Neural crest cell (in vitro differentiated cells): ENCODE measurements around the gene FECH. TPM values are rescaled to one million over a fixed set of nuclear protein-coding genes. Genes with fewer than 3 reads are reported as not detected.
A peak's percentile ranks its signal among the peaks of the same experiment; 100 is the strongest.

ENCODE experiments used
- DNase-seq: peaks from one replicate; pipeline ENCODE4 v3.0.0; 2021; ENCODE audit warnings: low read depth, mixed read lengths, low spot score
- H3K27ac Mint-ChIP-seq: one replicate; pipeline ENCODE4 v1.8.0; 2021; ENCODE audit warnings: mild to moderate bottlenecking, mixed read lengths; ENCODE audit not compliant: unreplicated experiment
- H3K27me3 Mint-ChIP-seq: 2 replicates; pipeline ENCODE4 v1.8.0; 2021; ENCODE audit warnings: low read depth, mild to moderate bottlenecking, mixed read lengths
- H3K36me3 Mint-ChIP-seq: 2 replicates; pipeline ENCODE4 v1.8.0; 2021; ENCODE audit warnings: low read depth, mild to moderate bottlenecking, mixed read lengths
- H3K4me1 Mint-ChIP-seq: 2 replicates; pipeline ENCODE4 v1.8.0; 2021; ENCODE audit warnings: mixed read lengths
- H3K4me3 Mint-ChIP-seq: one replicate; pipeline ENCODE4 v1.8.0; 2021; ENCODE audit warnings: mild to moderate bottlenecking, mixed read lengths
- H3K9me3 Mint-ChIP-seq: 2 replicates; pipeline ENCODE4 v1.8.0; 2021; ENCODE audit warnings: mixed read lengths
- long read RNA-seq: library from polyadenylated mRNA; unstranded; transcript quantifications from one replicate; pipeline ENCODE4 v2.0.0, GENCODE V29; 2020
- total RNA-seq: library from RNA; stranded (reverse); gene quantifications from 2 replicates; pipeline ENCODE4 v1.2.1, GENCODE V29; 2021
- TF ChIP-seq, protein P1 (sequence below): fragments of 200-600 bp; sonication (generic); conservative IDR thresholded peaks from 2 replicates; pipeline ENCODE4 v1.5.0; 2021; ENCODE audit warnings: antibody characterized with exemption, mild to moderate bottlenecking

FECH gene, protein sequence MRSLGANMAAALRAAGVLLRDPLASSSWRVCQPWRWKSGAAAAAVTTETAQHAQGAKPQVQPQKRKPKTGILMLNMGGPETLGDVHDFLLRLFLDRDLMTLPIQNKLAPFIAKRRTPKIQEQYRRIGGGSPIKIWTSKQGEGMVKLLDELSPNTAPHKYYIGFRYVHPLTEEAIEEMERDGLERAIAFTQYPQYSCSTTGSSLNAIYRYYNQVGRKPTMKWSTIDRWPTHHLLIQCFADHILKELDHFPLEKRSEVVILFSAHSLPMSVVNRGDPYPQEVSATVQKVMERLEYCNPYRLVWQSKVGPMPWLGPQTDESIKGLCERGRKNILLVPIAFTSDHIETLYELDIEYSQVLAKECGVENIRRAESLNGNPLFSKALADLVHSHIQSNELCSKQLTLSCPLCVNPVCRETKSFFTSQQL
- total RNA-seq = 16.9 and 17.9 TPM in 2 replicates
- long read RNA-seq, transcript FECH-201 (11 exons, 3,853 nt) = major isoform, 17 of 22 reads
- long read RNA-seq, partial matches to known transcripts = 3 of 22 reads
- long read RNA-seq, other reads (novel, unspliced or antisense) = 2 of 22 reads

DNA sequence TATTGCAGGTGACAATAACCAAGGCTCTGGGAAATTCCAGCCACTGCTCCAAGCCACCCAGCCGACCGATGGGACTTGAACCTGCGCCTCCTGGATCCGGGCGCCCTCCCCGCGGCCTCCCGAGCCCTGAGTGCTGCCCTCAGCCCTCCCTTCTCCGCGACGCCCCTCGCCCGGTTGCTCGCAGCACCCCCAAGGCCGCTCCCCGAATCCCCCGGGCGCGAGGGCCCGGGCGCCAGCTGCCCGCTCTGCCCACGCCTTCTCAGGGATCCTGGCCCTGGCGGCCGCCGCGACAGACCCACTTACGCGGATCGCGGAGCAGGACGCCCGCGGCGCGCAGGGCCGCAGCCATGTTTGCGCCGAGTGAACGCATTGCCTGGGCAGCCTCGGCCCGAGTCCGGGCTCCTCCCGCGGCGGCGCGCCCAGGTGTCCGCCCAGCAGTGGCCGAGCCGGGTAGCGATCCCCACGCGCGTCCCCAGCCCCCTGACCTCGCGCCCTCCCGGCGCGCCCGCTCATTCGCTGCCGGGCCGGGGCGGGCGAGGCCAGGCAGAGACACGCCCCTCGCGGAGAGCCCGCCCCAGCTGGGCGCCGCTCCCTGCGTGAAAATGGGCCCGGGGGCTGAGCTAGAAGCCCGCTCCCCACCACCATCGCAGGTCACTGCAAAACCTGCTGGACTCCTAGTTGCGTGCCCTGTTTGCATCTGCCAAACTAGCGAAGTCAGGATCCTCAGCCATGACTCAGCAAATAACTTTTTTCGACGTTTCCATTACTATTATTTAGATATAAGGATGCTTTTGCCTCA lies at the start of gene FECH:
FECH (minus strand) TSS at position 452 of the 799 bp plus-strand sequence; CDS start at position 370, 82 bp downstream.
- H3K36me3 Mint-ChIP-seq = no peaks in the 10 kb centered on the region
- peak within 1 kb of the TSS; percentile 84 for H3K4me3 Mint-ChIP-seq
- H3K4me1 Mint-ChIP-seq = peaks cover 19% of the 10 kb centered on the region
- DNase-seq = peak; percentile 41
- no peaks in the 10 kb centered on the region for H3K27me3 Mint-ChIP-seq
- TF ChIP-seq, protein P1, sequence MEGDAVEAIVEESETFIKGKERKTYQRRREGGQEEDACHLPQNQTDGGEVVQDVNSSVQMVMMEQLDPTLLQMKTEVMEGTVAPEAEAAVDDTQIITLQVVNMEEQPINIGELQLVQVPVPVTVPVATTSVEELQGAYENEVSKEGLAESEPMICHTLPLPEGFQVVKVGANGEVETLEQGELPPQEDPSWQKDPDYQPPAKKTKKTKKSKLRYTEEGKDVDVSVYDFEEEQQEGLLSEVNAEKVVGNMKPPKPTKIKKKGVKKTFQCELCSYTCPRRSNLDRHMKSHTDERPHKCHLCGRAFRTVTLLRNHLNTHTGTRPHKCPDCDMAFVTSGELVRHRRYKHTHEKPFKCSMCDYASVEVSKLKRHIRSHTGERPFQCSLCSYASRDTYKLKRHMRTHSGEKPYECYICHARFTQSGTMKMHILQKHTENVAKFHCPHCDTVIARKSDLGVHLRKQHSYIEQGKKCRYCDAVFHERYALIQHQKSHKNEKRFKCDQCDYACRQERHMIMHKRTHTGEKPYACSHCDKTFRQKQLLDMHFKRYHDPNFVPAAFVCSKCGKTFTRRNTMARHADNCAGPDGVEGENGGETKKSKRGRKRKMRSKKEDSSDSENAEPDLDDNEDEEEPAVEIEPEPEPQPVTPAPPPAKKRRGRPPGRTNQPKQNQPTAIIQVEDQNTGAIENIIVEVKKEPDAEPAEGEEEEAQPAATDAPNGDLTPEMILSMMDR = peak; percentile 26
- H3K9me3 Mint-ChIP-seq = no peaks in the 10 kb centered on the region
- H3K27ac Mint-ChIP-seq = no peak within 1 kb of the TSS

DNA sequence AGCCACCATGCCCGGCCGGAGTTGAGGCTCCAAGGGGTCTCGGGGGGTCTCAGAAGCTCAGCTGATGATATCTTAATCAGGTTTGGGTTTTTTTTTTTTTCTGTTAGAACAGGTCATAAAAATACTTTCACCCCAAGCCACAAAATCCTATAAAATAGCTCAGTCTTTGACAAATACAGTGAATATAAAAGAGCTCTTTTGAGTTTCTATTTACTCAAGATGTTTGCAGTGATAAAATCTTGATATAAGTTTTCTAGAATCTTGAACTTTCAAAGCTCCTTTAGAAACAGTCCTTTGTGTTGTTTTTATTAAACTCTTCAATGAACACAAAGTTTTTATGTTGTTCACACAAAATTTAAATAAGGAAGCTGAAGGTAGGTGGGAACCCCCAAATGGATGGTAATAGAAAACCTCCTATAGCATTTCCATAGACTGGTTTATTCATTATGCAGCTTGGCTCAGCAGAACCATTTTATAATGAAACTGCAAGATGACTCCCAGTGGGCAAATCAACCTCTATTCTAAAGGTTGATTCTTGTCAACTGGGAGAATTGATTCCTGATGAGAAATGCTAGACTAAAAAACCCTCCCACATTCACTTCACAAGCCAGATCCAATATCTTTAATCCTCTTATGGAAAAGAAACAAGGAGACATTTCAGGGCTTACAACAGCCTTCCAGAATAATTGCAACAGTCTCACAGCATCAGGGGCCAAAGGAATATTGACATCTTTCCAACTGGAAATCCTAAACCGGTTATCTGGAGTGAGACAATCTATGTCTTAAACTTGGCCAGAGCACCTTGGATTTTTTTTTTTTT lies 48.7 kb upstream of the FECH start:
- no peak overlapping the region for H3K27ac Mint-ChIP-seq
- TF ChIP-seq, protein P1 = no peak
- peaks cover 7% of the 10 kb centered on the region for H3K36me3 Mint-ChIP-seq
- peaks cover 19% of the 10 kb centered on the region for H3K4me1 Mint-ChIP-seq
- no peak for DNase-seq
- no peak overlapping the region for H3K4me3 Mint-ChIP-seq
- no peaks in the 10 kb centered on the region for H3K9me3 Mint-ChIP-seq
- peaks cover 2% of the 10 kb centered on the region for H3K27me3 Mint-ChIP-seq

DNA sequence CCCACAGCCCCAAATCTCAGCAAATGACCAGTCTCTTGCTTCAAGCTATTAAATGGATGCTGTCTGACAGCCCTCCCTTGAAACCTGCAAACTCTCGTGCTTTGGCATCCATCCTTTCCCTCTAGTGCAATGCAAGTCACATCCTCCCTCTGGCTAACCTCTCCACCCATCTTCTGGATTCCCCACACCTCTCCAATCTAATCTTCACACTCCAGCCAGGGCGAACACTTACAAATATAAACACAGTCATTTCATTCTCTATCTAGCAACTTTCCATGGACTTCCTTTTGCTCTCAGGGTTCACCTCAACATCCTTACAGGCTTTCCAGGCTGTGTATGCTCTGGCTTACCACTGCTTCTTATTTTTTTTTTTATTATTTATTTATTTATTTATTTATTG lies 45.2 kb upstream of the FECH start:
- no peak for DNase-seq
- H3K4me3 Mint-ChIP-seq = peak overlapping the region; percentile 56
- peaks cover 23% of the 10 kb centered on the region for H3K4me1 Mint-ChIP-seq
- peaks cover 3% of the 10 kb centered on the region for H3K27me3 Mint-ChIP-seq
- H3K27ac Mint-ChIP-seq = peak overlapping the region; percentile 3
- no peaks in the 10 kb centered on the region for H3K9me3 Mint-ChIP-seq
- peaks cover 7% of the 10 kb centered on the region for H3K36me3 Mint-ChIP-seq
- TF ChIP-seq, protein P1 = no peak

DNA sequence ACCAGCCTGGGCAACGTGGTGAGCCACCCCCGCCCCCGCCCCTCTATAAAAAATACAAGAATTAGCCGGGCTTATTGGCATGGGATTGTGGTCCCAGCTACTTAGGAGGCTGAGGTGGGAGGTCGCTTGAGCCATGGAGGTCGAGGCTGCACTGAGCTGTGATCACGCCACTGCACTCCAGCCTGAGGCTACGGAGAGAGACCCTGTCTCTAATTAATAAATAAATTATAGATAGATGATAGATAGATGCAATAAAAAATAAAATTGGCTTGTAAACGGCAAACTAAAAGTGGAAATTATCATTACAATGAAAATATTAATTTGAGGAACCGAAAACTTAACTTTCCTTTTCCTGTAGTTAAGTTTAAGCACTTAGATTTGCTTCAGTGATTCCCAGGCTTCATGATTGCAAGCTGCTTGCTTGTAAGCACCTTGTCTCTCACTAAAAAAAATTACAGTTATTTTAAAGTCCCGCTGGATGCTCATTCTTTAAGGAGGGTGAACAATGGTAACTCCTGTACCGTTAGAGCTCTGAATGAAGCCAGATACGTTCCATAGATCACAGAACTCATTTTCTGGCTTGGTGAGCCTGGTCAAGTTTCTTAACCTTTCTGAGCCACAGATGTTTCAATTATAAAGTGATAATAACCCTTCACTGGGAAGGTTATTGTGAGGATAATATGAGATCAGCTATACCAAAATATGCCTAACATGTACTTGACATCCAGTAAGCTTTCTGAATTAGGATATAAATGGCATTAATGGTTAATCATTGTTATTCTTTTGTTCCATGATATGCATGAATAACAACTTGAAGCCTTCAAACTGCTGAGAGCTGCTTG lies 44.5 kb upstream of the FECH start:
- Mint-ChIP-seq H3K4me1 (peaks cover 23% of the 10 kb centered on the region), H3K27me3 (peaks cover 3% of the 10 kb centered on the region), H3K36me3 (peaks cover 7% of the 10 kb centered on the region), H3K27ac (peak overlapping the region; percentile 99), H3K9me3 (no peaks in the 10 kb centered on the region), H3K4me3 (peak overlapping the region; percentile 97)
- TF ChIP-seq, protein P1 = no peak
- DNase-seq = no peak
